Hypothalamus (tissue), 51 donors: ENCODE measurements around the gene KCTD11.

Experiments used
- DNase-seq, 51 donors: peaks; one replicate each; lab custom pipeline; 2025; lab: John Stamatoyannopoulos, UW

KCTD11 gene

DNA sequence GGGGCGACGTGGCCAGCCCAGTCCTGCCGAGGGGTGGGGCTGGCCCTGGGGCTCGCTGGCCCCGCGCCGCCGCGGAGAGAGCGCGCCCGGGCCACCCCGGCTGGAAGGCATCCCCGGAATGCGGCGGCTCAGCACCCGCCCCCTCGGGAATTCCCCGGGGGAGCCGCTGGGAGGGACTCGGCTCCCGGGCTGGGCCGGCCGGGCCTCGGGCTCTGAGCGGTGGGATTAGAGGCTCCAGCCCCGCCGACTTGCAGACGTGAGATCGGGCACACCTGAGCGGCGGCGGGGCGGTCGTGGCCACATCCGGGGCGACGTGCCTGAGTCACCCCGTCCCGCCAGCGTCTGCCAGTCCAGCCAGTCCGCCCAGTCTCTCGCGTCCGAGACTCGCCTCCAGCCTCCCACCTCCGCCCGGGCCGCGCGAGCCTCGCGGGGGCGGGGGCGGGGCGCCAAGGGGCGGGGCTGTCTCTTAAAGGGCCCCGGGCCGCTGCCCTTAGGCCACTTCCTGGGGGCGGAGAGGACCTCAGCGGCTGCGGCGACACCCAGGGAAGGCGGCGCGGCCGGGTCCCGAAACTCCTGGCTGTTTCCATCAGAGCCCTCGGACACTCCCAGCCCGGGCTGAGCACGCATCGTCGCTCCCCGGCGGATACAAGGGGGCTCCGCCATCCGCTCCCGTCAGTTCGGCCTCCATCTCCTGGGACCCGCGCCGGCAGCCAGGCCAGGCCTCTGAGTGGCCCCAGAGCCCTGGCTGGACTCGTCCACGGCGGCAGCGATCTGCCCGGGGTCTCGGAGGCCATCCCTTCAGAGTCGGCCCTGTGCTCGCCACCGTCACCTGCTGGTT is at the start of gene KCTD11:
KCTD11 (plus strand) TSS at position 498 of the 838 bp plus-strand sequence.
- DNase-seq, result peak in 49 of 51 donors; percentile 55 to 92 (median 82)

DNA sequence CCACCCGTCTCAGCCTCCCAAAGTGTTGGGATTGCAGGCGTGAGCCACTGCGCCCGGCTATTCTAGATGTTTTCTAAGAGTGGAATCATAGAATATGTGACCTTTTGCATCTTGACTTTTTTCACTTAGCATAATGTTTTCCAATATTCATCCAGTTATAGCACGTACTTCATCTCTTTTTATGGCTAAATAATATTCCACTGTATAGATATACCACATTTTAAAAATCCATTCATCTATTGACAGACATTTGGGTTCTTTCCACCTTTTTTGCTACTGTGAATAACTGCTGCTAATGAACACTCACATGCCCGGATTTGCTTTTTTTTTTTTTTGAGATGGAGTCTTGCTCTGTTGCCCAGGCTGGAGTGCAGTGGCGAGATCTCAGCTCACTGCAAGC is 47.8 kb upstream of the KCTD11 start:
- DNase-seq, result no peak

GRCh38 chr17:7306911-7307685 is 44.9 kb upstream of the KCTD11 start, which contains the start of gene EIF5A:
TSS of gene EIF5A (plus strand) at chr17:7307628. CDS start at chr17:7309636, 2,008 bp downstream.
- DNase-seq, result peak; percentile 90 to 100 (median 99)

DNA sequence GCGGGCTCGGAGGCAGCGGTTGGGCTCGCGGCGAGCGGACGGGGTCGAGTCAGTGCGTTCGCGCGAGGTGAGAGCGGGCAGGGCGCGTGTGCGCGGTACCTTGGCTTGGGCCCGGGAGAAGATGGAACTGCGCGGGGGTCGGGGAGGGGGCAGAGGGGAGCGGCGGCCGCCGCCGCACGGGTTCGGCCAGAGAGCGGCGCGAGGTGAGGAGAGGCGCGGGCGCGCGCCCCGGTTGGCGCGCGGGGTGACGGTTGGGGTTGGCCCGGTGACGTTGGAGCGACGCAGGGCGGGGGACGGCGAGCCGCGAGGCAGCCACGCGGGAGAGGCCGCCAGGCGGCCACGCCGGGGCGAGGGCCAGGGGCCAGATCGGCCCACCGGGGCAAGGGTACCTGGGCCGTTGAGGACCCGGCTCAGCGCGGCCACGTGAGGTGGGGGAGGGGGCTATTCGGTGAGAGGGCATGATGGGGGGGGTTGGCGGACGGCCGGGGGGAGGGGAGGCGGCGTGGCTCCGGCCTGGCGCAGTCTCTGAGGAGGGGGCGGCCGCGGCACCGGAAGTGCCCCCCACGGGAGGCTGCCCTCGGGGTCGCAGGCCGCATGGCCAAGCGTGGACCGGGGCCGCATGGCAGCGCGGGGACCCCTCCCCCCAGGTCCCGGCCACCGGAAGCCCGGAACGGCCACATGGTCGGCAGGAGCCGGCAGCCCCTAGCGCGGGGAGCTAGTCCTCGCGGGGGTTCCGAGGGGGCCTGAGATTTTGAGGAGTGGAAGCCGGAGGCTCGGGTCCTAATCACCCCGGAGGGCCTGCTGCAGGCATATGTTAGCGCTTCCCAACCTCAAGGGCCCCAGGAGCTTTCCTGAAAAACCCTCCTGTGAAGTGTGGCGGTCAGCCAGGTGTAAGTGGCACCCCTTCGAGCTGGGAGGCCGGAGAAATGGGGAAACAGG is 44.0 kb upstream of the KCTD11 start:
- DNase-seq, result peak in 16 of 51 donors; percentile 34 to 66 (median 54)

GRCh38 chr17:7308625-7309433 is 43.1 kb upstream of the KCTD11 start:
- peak in 34 of 51 donors; percentile 9 to 69 (median 38) for DNase-seq

DNA sequence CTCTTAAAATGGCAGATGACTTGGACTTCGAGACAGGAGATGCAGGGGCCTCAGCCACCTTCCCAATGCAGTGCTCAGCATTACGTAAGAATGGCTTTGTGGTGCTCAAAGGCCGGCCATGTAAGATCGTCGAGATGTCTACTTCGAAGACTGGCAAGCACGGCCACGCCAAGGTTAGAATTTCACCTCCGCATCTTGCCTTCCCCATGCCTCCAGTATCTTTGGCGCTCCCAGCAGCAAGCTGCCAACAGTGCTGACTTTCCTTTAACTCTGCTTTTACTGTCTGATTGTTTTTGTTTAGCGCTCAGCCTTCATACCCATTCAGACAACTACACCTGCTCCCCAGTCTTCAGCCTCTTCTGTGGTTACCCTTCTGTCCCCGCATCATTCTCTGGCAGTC is 42.3 kb upstream of the KCTD11 start:
- DNase-seq, result no peak

- DNase-seq, result no peak
These were observed 40.8 kb upstream of the KCTD11 start for GRCh38 chr17:7311110-7311705.

DNA sequence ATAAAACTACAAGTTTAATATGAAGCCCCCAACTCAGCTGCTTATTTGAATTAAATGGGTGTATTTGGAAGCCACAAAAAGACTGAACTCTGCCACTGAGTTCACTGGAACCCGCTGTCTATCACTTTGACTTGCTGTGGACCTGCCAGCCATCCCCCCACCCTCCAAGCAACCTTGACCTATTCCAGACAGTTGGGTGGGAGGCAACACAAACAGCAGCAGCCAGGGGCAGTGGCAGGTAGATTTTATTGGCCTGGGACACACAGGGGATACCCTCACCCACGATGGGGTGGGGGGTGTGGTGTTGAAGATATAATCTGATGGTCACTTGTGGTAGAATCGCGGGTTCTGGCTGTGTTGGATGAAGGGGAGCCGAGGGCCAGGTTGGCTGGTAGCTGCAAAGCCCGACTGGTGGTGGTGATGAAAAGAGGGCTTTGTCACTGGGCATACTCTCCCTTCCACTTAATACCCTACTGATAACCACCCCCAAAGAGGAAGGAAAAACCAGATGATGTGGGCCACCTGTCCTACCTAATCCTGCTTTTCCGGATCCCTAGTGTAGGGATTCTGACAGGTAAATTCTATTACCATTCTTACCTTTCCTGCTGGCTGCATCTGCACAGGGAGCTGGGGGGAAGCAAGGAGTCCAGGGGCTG is 39.4 kb upstream of the KCTD11 start:
- no peak for DNase-seq

- DNase-seq, result no peak
These were observed 38.7 kb upstream of the KCTD11 start for GRCh38 chr17:7313088-7313889.

- DNase-seq, result no peak
These were observed 37.9 kb upstream of the KCTD11 start for GRCh38 chr17:7313890-7314718.

DNA sequence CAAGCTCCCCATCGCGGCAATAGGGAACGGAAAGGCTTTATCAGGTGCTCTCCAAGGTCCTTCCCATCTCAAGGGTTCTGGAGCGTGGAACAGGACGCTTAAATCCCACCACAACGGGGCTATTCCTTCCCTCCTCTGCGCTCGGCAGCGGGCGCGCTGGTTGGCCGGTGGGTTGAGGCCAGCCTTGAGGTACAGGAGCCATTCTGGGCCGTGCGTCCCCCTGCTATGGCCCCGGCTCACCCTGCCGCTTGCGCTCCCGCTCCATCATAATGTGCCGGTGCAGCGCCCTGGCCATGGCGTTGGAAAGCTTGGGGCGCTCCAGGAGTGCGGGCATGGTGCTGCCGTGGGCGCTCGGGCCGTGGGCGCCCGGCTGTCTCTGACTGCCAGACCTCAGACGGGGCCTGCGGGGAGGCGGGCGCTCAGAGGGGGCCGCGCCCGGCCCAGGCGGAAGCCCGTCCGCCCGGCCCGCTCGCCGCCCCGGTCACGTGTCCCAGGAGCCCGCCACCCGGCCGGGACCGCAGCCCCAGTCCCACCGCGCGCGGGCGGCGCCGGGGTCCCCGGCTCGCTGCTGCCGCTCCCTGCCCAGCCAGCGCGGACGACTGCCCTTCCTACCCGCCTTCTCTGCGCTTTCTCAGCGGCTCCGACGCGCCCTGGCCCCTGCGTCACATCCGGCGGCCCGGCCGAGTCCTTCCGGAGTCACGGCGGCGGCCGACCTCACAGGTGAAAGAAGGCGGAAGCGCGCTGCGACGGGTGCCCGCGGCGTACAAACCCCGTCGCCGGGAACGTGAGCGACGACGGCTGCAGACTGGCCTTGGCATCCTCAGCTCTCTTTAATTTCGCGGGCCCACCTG is 37.0 kb upstream of the KCTD11 start, which contains the start of gene GPS2:
GPS2 (minus strand) TSS at position 642 of the 851 bp plus-strand sequence; CDS start at position 334, 308 bp downstream.
- DNase-seq, result peak; percentile 36 to 96 (median 86)

GRCh38 chr17:7315570-7316235 is 36.3 kb upstream of the KCTD11 start:
- DNase-seq, result peak in 2 of 51 donors; percentile 16 to 37

- no peak for DNase-seq
These were observed 34.7 kb upstream of the KCTD11 start for GRCh38 chr17:7317161-7317803.

GRCh38 chr17:7318121-7318860 is 33.7 kb upstream of the KCTD11 start:
- no peak for DNase-seq
